ENCODE measurements around the gene KLHL10. TPM values are rescaled to one million over a fixed set of nuclear protein-coding genes. Genes with fewer than 3 reads are reported as not detected.
A peak's percentile ranks its signal among the peaks of the same experiment; 100 is the strongest.

KLHL10 gene
- total RNA-seq, 4 donors from 2014 or later, result 0.57 TPM; not detected in 3

DNA sequence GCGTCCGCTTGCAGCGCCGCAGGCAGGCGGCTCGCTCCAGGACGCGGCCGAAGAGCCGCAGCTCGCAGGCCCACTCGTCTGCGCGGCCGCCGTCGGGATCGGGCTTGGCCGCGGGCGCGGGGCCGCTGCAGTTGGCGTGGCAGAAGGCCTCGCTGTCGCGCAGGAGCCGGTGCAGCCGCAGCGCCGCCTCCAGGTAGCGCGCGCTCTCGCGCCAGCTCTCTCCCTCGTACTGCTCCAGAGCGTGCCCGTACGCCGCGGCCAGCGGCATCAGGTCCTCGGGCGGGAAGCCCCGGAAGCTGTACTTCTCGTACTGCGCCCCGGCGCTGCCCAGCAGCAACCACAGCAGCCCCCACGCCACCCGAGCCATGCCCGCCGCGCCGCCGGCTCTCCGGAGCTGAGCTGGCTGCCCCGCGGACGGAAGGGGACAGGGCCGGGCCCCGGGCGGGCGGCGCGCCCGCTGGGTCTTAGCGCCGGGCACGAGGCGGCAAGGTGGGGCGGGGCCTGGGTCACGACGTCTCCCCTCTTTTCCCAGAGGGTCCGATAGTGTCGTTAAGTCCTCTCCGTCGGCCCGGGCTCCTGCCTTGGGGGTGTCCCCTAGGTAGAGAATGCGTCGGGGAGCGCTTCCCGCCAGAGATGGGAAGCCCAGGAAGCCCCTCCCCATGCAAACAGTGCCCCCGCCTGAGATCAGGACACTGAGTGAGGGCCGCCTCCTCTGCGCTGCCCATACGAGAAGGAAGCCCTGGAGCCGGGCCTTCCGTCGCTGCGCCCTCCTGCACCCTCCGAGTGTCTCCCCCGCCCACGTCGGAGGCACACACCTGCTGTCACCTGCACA lies 25.9 kb upstream of the KLHL10 start, which contains the start of gene P3H4:
Gene P3H4, minus strand, starts transcription at position 401 of the 832 bp plus-strand sequence. Its CDS starts 34 bp downstream, at position 367.
- WGBS, 2 donors, result 0 to 1% methylated on average over 5 to 10 of the region's 96 CpGs
- Histone ChIP-seq H3K36me3 (no peaks in the 10 kb centered on the region), H3K4me3 (peak within 1 kb of the TSS; percentile 50 to 85 (median 61)), H3K4me1 (peaks cover 22 to 54% (median 33%) of the 10 kb centered on the region in 3 donors), H3K27me3 (peaks cover 0 to 25% (median 0%) of the 10 kb centered on the region in 4 donors), H3K27ac (peak within 1 kb of the TSS; percentile 57 to 78 (median 69)), H3K9me3 (no peaks in the 10 kb centered on the region)
- TF ChIP-seq POLR2A (IDR thresholded peaks at IDR 0.05), result peak in 2 of 4 donors; percentile 19 to 22
- TF ChIP-seq, protein P1, sequence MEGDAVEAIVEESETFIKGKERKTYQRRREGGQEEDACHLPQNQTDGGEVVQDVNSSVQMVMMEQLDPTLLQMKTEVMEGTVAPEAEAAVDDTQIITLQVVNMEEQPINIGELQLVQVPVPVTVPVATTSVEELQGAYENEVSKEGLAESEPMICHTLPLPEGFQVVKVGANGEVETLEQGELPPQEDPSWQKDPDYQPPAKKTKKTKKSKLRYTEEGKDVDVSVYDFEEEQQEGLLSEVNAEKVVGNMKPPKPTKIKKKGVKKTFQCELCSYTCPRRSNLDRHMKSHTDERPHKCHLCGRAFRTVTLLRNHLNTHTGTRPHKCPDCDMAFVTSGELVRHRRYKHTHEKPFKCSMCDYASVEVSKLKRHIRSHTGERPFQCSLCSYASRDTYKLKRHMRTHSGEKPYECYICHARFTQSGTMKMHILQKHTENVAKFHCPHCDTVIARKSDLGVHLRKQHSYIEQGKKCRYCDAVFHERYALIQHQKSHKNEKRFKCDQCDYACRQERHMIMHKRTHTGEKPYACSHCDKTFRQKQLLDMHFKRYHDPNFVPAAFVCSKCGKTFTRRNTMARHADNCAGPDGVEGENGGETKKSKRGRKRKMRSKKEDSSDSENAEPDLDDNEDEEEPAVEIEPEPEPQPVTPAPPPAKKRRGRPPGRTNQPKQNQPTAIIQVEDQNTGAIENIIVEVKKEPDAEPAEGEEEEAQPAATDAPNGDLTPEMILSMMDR (IDR thresholded peaks at IDR 0.05), result peak; percentile 64 to 92 (median 80)
- intact Hi-C loops (cut with DNase I), result no loop called here
- DNase-seq, result no peak

DNA sequence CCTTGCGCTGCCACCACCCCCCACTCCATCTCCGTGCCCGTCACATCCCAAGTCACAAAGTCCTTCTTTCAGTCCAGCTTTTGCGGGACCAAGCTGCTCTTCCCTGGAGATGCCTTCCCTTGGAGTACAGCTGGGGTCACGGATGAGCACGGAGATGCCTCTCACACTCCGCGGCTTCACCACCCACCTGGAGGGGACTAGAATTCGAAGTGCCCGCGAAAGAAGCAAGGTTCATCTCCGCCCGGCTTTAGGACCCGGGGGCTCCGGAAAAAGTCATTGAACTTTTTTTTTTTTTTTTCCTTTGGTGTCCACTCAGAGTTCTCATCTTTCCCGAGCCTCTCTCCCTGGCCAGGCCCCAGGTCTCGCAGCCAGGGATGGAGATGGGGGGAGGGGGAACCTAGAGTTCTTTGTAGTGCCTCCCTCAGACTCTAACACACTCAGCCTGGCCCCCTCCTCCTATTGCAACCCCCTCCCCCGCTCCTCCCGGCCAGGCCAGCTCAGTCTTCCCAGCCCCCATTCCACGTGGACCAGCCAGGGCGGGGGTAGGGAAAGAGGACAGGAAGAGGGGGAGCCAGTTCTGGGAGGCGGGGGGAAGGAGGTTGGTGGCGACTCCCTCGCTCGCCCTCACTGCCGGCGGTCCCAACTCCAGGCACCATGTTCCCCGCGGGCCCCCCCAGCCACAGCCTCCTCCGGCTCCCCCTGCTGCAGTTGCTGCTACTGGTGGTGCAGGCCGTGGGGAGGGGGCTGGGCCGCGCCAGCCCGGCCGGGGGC lies 25.1 kb upstream of the KLHL10 start, which contains the start of gene FKBP10:
Gene FKBP10, plus strand, starts transcription at position 624 of the 771 bp plus-strand sequence. Its CDS starts 31 bp downstream, at position 655.
- peak within 1 kb of the TSS; percentile 57 to 78 (median 69) for H3K27ac ChIP-seq
- WGBS, 2 donors, result 0 to 2% methylated on average over 17 to 18 of the region's 35 CpGs
- peaks cover 0 to 25% (median 0%) of the 10 kb centered on the region in 4 donors for H3K27me3 ChIP-seq
- H3K9me3 ChIP-seq, result no peaks in the 10 kb centered on the region
- H3K4me3 ChIP-seq, result peak within 1 kb of the TSS; percentile 50 to 85 (median 61)
- intact Hi-C loops (cut with DNase I), result no loop called here
- peaks cover 22 to 54% (median 33%) of the 10 kb centered on the region in 3 donors for H3K4me1 ChIP-seq
- TF ChIP-seq, protein P1 (IDR thresholded peaks at IDR 0.05), result no peak
- TF ChIP-seq POLR2A (IDR thresholded peaks at IDR 0.05), result peak in 1 of 4 donors; percentile 10
- no peaks in the 10 kb centered on the region for H3K36me3 ChIP-seq
- DNase-seq, result no peak

DNA sequence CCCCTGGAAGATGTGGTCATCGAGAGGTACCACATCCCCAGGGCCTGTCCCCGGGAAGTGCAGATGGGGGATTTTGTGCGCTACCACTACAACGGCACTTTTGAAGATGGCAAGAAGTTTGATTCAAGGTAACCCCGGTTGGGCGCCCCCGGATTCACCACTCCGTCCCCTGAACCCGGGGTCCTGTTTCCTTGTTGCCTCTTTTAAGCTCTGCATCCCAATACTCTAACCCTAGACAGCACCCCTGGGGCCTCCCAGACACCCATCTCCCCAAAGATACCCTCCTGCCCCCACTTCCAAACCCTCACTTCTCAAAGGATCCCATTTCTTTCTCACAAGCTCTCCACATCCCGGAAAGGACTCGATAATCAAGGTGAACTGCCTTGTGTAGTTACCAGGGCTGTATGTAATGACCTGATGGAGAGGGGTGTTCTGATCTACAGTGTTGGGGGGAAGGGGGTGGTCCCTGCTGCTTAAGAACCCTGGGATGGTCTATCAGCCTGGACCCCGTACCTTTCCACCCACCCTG lies 24.4 kb upstream of the KLHL10 start:
- Histone ChIP-seq H3K27ac (peak overlapping the region; percentile 37 to 78 (median 65)), H3K36me3 (no peaks in the 10 kb centered on the region), H3K4me1 (peaks cover 22 to 54% (median 33%) of the 10 kb centered on the region in 3 donors), H3K9me3 (no peaks in the 10 kb centered on the region), H3K27me3 (peaks cover 0 to 25% (median 0%) of the 10 kb centered on the region in 4 donors), H3K4me3 (peak overlapping the region; percentile 50 to 85 (median 61))
- intact Hi-C loops (cut with DNase I), result no loop called here
- 44 to 47% methylated on average over 8 to 9 of the region's 12 CpGs for WGBS, 2 donors
- DNase-seq, result no peak
- TF ChIP-seq, protein P1 (IDR thresholded peaks at IDR 0.05), result no peak
- no peak for TF ChIP-seq POLR2A (IDR thresholded peaks at IDR 0.05)

DNA sequence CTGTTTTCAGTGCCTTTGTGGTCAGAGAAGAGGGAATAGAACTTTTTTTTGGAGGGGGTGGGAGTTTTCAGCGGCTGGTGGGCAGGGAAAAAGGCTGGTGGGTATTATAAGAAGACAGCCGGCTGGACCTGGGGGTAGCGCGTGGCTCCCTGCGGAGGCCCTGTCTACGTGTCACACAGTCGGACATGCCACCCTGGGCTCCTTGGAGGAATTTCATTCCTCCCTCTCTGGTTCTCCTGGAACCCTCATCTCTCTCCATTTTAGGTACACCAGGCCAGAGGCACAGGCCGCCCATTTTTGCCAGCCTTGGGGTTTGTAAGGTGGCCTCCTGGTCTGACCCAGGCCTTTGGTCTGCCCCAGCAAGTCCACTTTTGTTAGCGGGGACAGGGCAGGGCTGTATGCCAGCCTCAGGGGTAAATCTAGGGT lies 23.9 kb upstream of the KLHL10 start:
- peaks cover 22 to 53% (median 33%) of the 10 kb centered on the region in 3 donors for H3K4me1 ChIP-seq
- peaks cover 0 to 25% (median 0%) of the 10 kb centered on the region in 4 donors for H3K27me3 ChIP-seq
- H3K9me3 ChIP-seq, result no peaks in the 10 kb centered on the region
- H3K4me3 ChIP-seq, result peak overlapping the region in 2 of 4 donors; percentile 72 to 85
- intact Hi-C loops (cut with DNase I), result no loop called here
- 69 to 72% methylated on average over 6 to 8 of the region's 9 CpGs for WGBS, 2 donors
- H3K36me3 ChIP-seq, result no peaks in the 10 kb centered on the region
- H3K27ac ChIP-seq, result peak overlapping the region in 2 of 4 donors; percentile 73 to 78
- DNase-seq, result no peak
- TF ChIP-seq, protein P1 (IDR thresholded peaks at IDR 0.05), result no peak
- TF ChIP-seq POLR2A (IDR thresholded peaks at IDR 0.05), result no peak

Data from esophagus squamous epithelium (tissue), 5 donors.